GM23338 (cell line): Measurements from ENCODE around the gene PCNX3. TPM values are rescaled to one million over a fixed set of nuclear protein-coding genes. Genes with fewer than 3 reads are reported as not detected.
A peak's percentile ranks its signal among the peaks of the same experiment; 100 is the strongest.

Experiments used
- ATAC-seq: fragments of 200-7000 bp; cut with Tn5 transposase; 3 replicates; pipeline ENCODE4 v1.9.1; 2020
- DNase-seq: peaks from one replicate; pipeline ENCODE4 v3.0.0-alpha.2; 2015; ENCODE audit warnings: low spot score
- H2AFZ ChIP-seq: fragments of 200-600 bp; sonication (generic); 2 replicates; pipeline ENCODE4 v1.8.0; 2016; ENCODE audit warnings: antibody characterized with exemption, mild to moderate bottlenecking, moderate library complexity
- H3F3A ChIP-seq: fragments of 200-600 bp; sonication (generic); replicated peaks from 2 replicates; pipeline ENCODE4 v1.8.0; 2017; ENCODE audit warnings: antibody characterized with exemption, mixed run types, low read depth
- H3K27ac ChIP-seq: fragments of 200-600 bp; sonication (generic); 2 replicates; pipeline ENCODE4 v1.6.1; 2016; ENCODE audit warnings: low read depth
- H3K27me3 ChIP-seq: fragments of 200-600 bp; sonication (generic); 2 replicates; pipeline ENCODE4 v1.8.0; 2016; ENCODE audit warnings: mild to moderate bottlenecking, mixed run types, moderate library complexity; ENCODE audit not compliant: insufficient read depth
- H3K36me3 ChIP-seq: fragments of 200-600 bp; sonication (generic); 2 replicates; pipeline ENCODE4 v1.8.0; 2016; ENCODE audit warnings: mild to moderate bottlenecking; ENCODE audit not compliant: insufficient read depth
- H3K4me1 ChIP-seq: fragments of 200-600 bp; sonication (generic); 2 replicates; pipeline ENCODE4 v1.8.0; 2016; ENCODE audit warnings: mild to moderate bottlenecking, moderate library complexity; ENCODE audit not compliant: insufficient read depth
- H3K4me2 ChIP-seq: fragments of 200-600 bp; sonication (generic); 2 replicates; pipeline ENCODE4 v1.7.1; 2017; ENCODE audit warnings: mixed run types
- H3K4me3 ChIP-seq: fragments of 200-600 bp; sonication (generic); 2 replicates; pipeline ENCODE4 v1.6.1; 2016; ENCODE audit warnings: mixed run types
- H3K79me2 ChIP-seq: fragments of 200-600 bp; sonication (generic); replicated peaks from 2 replicates; pipeline ENCODE4 v1.8.0; 2017; ENCODE audit warnings: mild to moderate bottlenecking; ENCODE audit not compliant: insufficient read depth
- H3K9me2 ChIP-seq: fragments of 200-600 bp; sonication (generic); 2 replicates; pipeline ENCODE4 v1.8.0; 2017; ENCODE audit not compliant: insufficient read depth
- H4K20me1 ChIP-seq: fragments of 200-600 bp; sonication (generic); replicated peaks from 2 replicates; pipeline ENCODE4 v1.8.0; 2017; ENCODE audit warnings: mild to moderate bottlenecking; ENCODE audit not compliant: insufficient read depth
- H3K27ac Mint-ChIP-seq: 2 replicates; pipeline ENCODE4 v1.8.0; 2020; ENCODE audit warnings: inconsistent platforms, mild to moderate bottlenecking, moderate library complexity, mixed read lengths
- H3K27me3 Mint-ChIP-seq: 3 replicates; pipeline ENCODE4 v1.8.0; 2022; ENCODE audit warnings: low read depth, mild to moderate bottlenecking, moderate library complexity, mixed read lengths, inconsistent platforms; ENCODE audit not compliant: insufficient read depth, poor library complexity
- H3K36me3 Mint-ChIP-seq: 3 replicates; pipeline ENCODE4 v1.8.0; 2021; ENCODE audit warnings: low read depth, mild to moderate bottlenecking, inconsistent platforms, moderate library complexity, mixed read lengths
- H3K4me1 Mint-ChIP-seq: 3 replicates; pipeline ENCODE4 v1.8.0; 2020; ENCODE audit warnings: mild to moderate bottlenecking, inconsistent platforms, mixed read lengths
- H3K4me3 Mint-ChIP-seq: 3 replicates; pipeline ENCODE4 v1.8.0; 2021; ENCODE audit warnings: moderate library complexity, mild to moderate bottlenecking, inconsistent platforms, mixed read lengths
- H3K9me3 Mint-ChIP-seq: 3 replicates; pipeline ENCODE4 v1.8.0; 2020; ENCODE audit warnings: moderate library complexity, mild to moderate bottlenecking, inconsistent platforms, mixed read lengths
- CREB1 ChIP-seq: fragments of 250-450 bp; sonication (Bioruptor Pico); IDR thresholded peaks from 2 replicates; pipeline ENCODE4 v1.5.0; 2020; ENCODE audit warnings: low read depth, mild to moderate bottlenecking, moderate library complexity
- CTCF ChIP-seq, 2 experiments: fragments of 200-600 bp in 1 of 2; sonication (generic) in 1 of 2; conservative IDR thresholded peaks; 2 replicates each; pipeline versions ENCODE4 v1.5.1 to v1.6.1; 2016 to 2017; ENCODE audit warnings: antibody characterized with exemption in 2 of 2, low read depth in 2 of 2, mild to moderate bottlenecking in 2 of 2, moderate library complexity in 1 of 2
- ETS1 ChIP-seq: IDR thresholded peaks from 2 replicates; pipeline ENCODE4 v1.6.1; 2016; ENCODE audit warnings: antibody characterized with exemption
- NANOG ChIP-seq: IDR thresholded peaks from 2 replicates; pipeline ENCODE4 v1.6.1; 2016; ENCODE audit warnings: antibody characterized with exemption, borderline replicate concordance
- REST ChIP-seq: IDR thresholded peaks from one replicate; pipeline ENCODE4 v1.6.1; 2018; ENCODE audit warnings: antibody characterized with exemption; ENCODE audit not compliant: unreplicated experiment
- STAT1 ChIP-seq: IDR thresholded peaks from one replicate; pipeline ENCODE4 v1.6.1; 2016; ENCODE audit warnings: antibody characterized with exemption; ENCODE audit not compliant: unreplicated experiment
- ZNF114 ChIP-seq: fragments of 250-450 bp; sonication (Bioruptor Pico); IDR thresholded peaks from 2 replicates; pipeline ENCODE4 v1.5.0; 2020; ENCODE audit warnings: mild to moderate bottlenecking, moderate library complexity
- ZNF331 ChIP-seq: fragments of 250-450 bp; sonication (Bioruptor Pico); IDR thresholded peaks from 2 replicates; pipeline ENCODE4 v1.5.0; 2020; ENCODE audit warnings: low read depth, mild to moderate bottlenecking, moderate library complexity
- ZNF462 ChIP-seq: fragments of 250-450 bp; sonication (Bioruptor Pico); IDR thresholded peaks from 2 replicates; pipeline ENCODE4 v1.5.0; 2020; ENCODE audit warnings: mild to moderate bottlenecking, moderate library complexity
- polyA plus RNA-seq: library from polyadenylated mRNA; unstranded; fragments of >200 nt; fragmentation: Nextera tagmentation; extraction: Ambion mirVana; gene quantifications from 2 replicates; pipeline ENCODE4 v1.2.1, GENCODE V29; 2016
- total RNA-seq: library from RNA; depleted of rRNA; stranded (reverse); fragments of >200 nt; shearing (Covaris generic); gene quantifications from 2 replicates; pipeline ENCODE4 v1.2.3, GENCODE V29; 2014

PCNX3 gene
- total and polyA plus RNA-seq, 2 experiments from 2014 or later = 8.7 to 52.2 TPM

GRCh38 chr11:65584106-65584505, 31.5 kb upstream of the PCNX3 start:
- TF ChIP-seq NANOG = no peak
- TF ChIP-seq CREB1 (CRISPR knock-in tag) = no peak
- TF ChIP-seq REST = no peak
- TF ChIP-seq STAT1 = no peak
- no peak for TF ChIP-seq ZNF331 (CRISPR knock-in tag)
- TF ChIP-seq ETS1 = no peak
- no peak for TF ChIP-seq ZNF462 (CRISPR knock-in tag)
- TF ChIP-seq CTCF (conservative IDR thresholded peaks at IDR 0.05; ENCODE audit: low read depth in 2 of 2) = no peak
- no peak for TF ChIP-seq ZNF114 (CRISPR knock-in tag)
- no peaks in the 10 kb centered on the region for H3K79me2 ChIP-seq
- Mint-ChIP-seq H3K4me1 (peaks cover 13% of the 10 kb centered on the region; the same call in 2 of the 3 replicates), H3K36me3 (no peaks in the 10 kb centered on the region), H3K4me3 (peak overlapping the region; percentile 19; the same call in 1 of the 3 replicates), H3K9me3 (no peaks in the 10 kb centered on the region), H3K27ac (no peak overlapping the region), H3K27me3 (peaks cover 58% of the 10 kb centered on the region)
- H3K4me2 ChIP-seq = peak overlapping the region; percentile 91
- ATAC-seq (no peak), DNase-seq (no peak)
- no peak overlapping the region for H3K27ac ChIP-seq
- H3K4me3 ChIP-seq = peak overlapping the region; percentile 53; the same call in 1 of the 2 replicates
- H3K36me3 ChIP-seq = no peaks in the 10 kb centered on the region
- H3K9me2 ChIP-seq = no peaks in the 10 kb centered on the region
- H3K27me3 ChIP-seq = peaks cover 58% of the 10 kb centered on the region
- no peaks in the 10 kb centered on the region for H4K20me1 ChIP-seq
- H3K4me1 ChIP-seq = no peaks in the 10 kb centered on the region
- peaks cover 10% of the 10 kb centered on the region for H3F3A ChIP-seq
- no peak overlapping the region for H2AFZ ChIP-seq
